Activated CD4-positive, alpha-beta T cell treated with anti-CD3 and anti-CD28 coated beads, Interleukin-2, amount 10 ng/mL, durations not matched to agents 7 days and 5 days (primary cell): ENCODE data around the gene WFDC8. TPM values are rescaled to one million over a fixed set of nuclear protein-coding genes. Genes with fewer than 3 reads are reported as not detected.

Experiments used
- CTCF ChIA-PET: fragments of 350-600 bp; sonication (Branson Sonifier 250); formaldehyde crosslinking; loops from one replicate; lab custom pipeline; 2021; ENCODE audit warnings: antibody characterized with exemption; lab: Charles Lee
- POLR2A ChIA-PET: fragments of 350-600 bp; sonication (Branson Sonifier 250); formaldehyde crosslinking; loops from one replicate; lab custom pipeline; 2021; ENCODE audit warnings: antibody characterized with exemption; lab: Charles Lee
- DNase-seq: peaks from one replicate; pipeline ENCODE4 v3.0.0-alpha.2; 2020
- H3K27ac Mint-ChIP-seq: one replicate; pipeline ENCODE4 v1.8.0; 2021; ENCODE audit warnings: mild to moderate bottlenecking, moderate library complexity, mixed read lengths
- H3K27me3 Mint-ChIP-seq: one replicate; pipeline ENCODE4 v1.8.0; 2021; ENCODE audit warnings: mixed read lengths
- H3K36me3 Mint-ChIP-seq: one replicate; pipeline ENCODE4 v1.8.0; 2021; ENCODE audit warnings: low read depth, mixed read lengths
- H3K4me1 Mint-ChIP-seq: one replicate; pipeline ENCODE4 v1.8.0; 2021; ENCODE audit warnings: mixed read lengths
- H3K4me3 Mint-ChIP-seq: one replicate; pipeline ENCODE4 v1.8.0; 2021; ENCODE audit warnings: mild to moderate bottlenecking, moderate library complexity, mixed read lengths
- H3K9me3 Mint-ChIP-seq: one replicate; pipeline ENCODE4 v1.8.0; 2021; ENCODE audit warnings: mixed read lengths
- total RNA-seq, 2 experiments: library from RNA; stranded (reverse); gene quantifications; one replicate each; pipeline ENCODE4 v1.2.3, GENCODE V29; 2021

The WFDC8 gene
- total RNA-seq, 2 experiments from 2014 or later, result not detected

GRCh38 chr20:45506398-45506797 is 72.7 kb downstream of the WFDC8 start:
- H3K27me3 Mint-ChIP-seq, result peaks cover 29% of the 10 kb centered on the region

GRCh38 chr20:45503403-45503802 is 75.7 kb downstream of the WFDC8 start:
- peaks cover 34% of the 10 kb centered on the region for H3K27me3 Mint-ChIP-seq
- H3K4me1 Mint-ChIP-seq, result peaks cover 8% of the 10 kb centered on the region
- H3K27ac Mint-ChIP-seq, result no peak overlapping the region
- H3K36me3 Mint-ChIP-seq, result no peaks in the 10 kb centered on the region
- ChIA-PET POLR2A (no interaction called here), CTCF (interaction anchor here (0.9 kb wide), 1 partner anchor 22 kb away, joined by 3 read pairs; no protein-coding TSS in a partner anchor)
- no peak overlapping the region for H3K4me3 Mint-ChIP-seq
- no peak for DNase-seq
- no peaks in the 10 kb centered on the region for H3K9me3 Mint-ChIP-seq

More at GRCh38 chr20:45506398-45506797, 72.7 kb downstream of the WFDC8 start:
- ChIA-PET POLR2A (no interaction called here), CTCF (no interaction called here)
- no peak overlapping the region for H3K27ac Mint-ChIP-seq
- H3K36me3 Mint-ChIP-seq, result no peaks in the 10 kb centered on the region
- no peak for DNase-seq
- no peaks in the 10 kb centered on the region for H3K9me3 Mint-ChIP-seq
- no peak overlapping the region for H3K4me3 Mint-ChIP-seq
- peaks cover 8% of the 10 kb centered on the region for H3K4me1 Mint-ChIP-seq

- Mint-ChIP-seq H3K27ac (no peak overlapping the region), H3K4me1 (peaks cover 7% of the 10 kb centered on the region), H3K9me3 (no peaks in the 10 kb centered on the region), H3K27me3 (peaks cover 32% of the 10 kb centered on the region), H3K4me3 (no peak overlapping the region), H3K36me3 (no peaks in the 10 kb centered on the region)
- ChIA-PET POLR2A (interaction anchor here (0.6 kb wide), 1 partner anchor 73 kb away, joined by 3 read pairs; no protein-coding TSS in a partner anchor), CTCF (interaction anchor here (0.6 kb wide), 1 partner anchor 45 kb away, joined by 5 read pairs; no protein-coding TSS in a partner anchor)
- DNase-seq, result no peak
Observed at GRCh38 chr20:45502561-45502960, 76.5 kb downstream of the WFDC8 start.

Other genes starting within 250 kb of the WFDC8 start
- gene SDC4, start 230.9 kb downstream of the WFDC8 start, total RNA-seq, result 1 to 10 TPM; 7.5 to 8.1 TPM
- 10 to 100 TPM; 23.9 to 25.6 TPM for gene SYS1, start 216.1 kb downstream of the WFDC8 start, total RNA-seq
- gene TP53TG5, start 201.0 kb downstream of the WFDC8 start, total RNA-seq, result not detected
- 10 to 100 TPM in 1 of 2 experiments, 1 to 10 TPM in 1; 9.0 to 10.5 TPM for gene DBNDD2, start 171.0 kb downstream of the WFDC8 start, total RNA-seq
- gene PIGT, start 163.1 kb downstream of the WFDC8 start, total RNA-seq, result 10 to 100 TPM; 66.3 to 77.9 TPM
- gene WFDC2, start 109.5 kb downstream of the WFDC8 start, total RNA-seq, result not detected
- gene SPINT3, start 63.7 kb downstream of the WFDC8 start, total RNA-seq, result not detected
- gene WFDC6, start 39.8 kb downstream of the WFDC8 start, total RNA-seq, result not detected
- not detected for gene EPPIN, start 31.9 kb downstream of the WFDC8 start, total RNA-seq
- gene WFDC10A, start 50.5 kb upstream of the WFDC8 start, total RNA-seq, result not detected
- not detected for gene WFDC9, start 52.0 kb upstream of the WFDC8 start, total RNA-seq
- gene WFDC11, start 91.0 kb upstream of the WFDC8 start, total RNA-seq, result not detected
- gene WFDC13, start 122.8 kb upstream of the WFDC8 start, total RNA-seq, result not detected
- not detected for gene WFDC10B, start 125.7 kb upstream of the WFDC8 start, total RNA-seq
- gene SPINT4, start 143.1 kb upstream of the WFDC8 start, total RNA-seq, result not detected
- not detected for gene WFDC3, start 212.6 kb upstream of the WFDC8 start, total RNA-seq
- 10 to 100 TPM; 32.0 to 33.5 TPM for gene DNTTIP1, start 212.7 kb upstream of the WFDC8 start, total RNA-seq
- 100 to 1,000 TPM; 232 to 244 TPM for gene UBE2C, start 233.4 kb upstream of the WFDC8 start, total RNA-seq
- gene TNNC2, start 248.0 kb upstream of the WFDC8 start, total RNA-seq, result not detected